Chondrocyte (in vitro differentiated cells): ENCODE data around the gene RNU2-1. TPM values are rescaled to one million over a fixed set of nuclear protein-coding genes. Genes with fewer than 3 reads are reported as not detected.
"Not testable (repeated sequence)": the region's sequence is repeated elsewhere in the genome, so short reads cannot be mapped to it uniquely, and the experiment has no call there.

Experiments
- DNase-seq: peaks from one replicate; pipeline ENCODE4 v3.0.0; 2021; ENCODE audit warnings: mixed read lengths, low spot score
- H3K27ac Mint-ChIP-seq: one replicate; pipeline ENCODE4 v1.8.0; 2021; ENCODE audit warnings: mild to moderate bottlenecking, moderate library complexity, mixed read lengths; ENCODE audit not compliant: unreplicated experiment
- H3K27me3 Mint-ChIP-seq: 2 replicates; pipeline ENCODE4 v1.8.0; 2021; ENCODE audit warnings: low read depth, mixed read lengths
- H3K36me3 Mint-ChIP-seq: 2 replicates; pipeline ENCODE4 v1.8.0; 2021; ENCODE audit warnings: low read depth, mixed read lengths
- H3K4me1 Mint-ChIP-seq: 2 replicates; pipeline ENCODE4 v1.8.0; 2021; ENCODE audit warnings: low read depth, mild to moderate bottlenecking, mixed read lengths
- H3K4me3 Mint-ChIP-seq: one replicate; pipeline ENCODE4 v1.8.0; 2021; ENCODE audit warnings: mild to moderate bottlenecking, moderate library complexity, mixed read lengths; ENCODE audit not compliant: unreplicated experiment
- H3K9me3 Mint-ChIP-seq: 2 replicates; pipeline ENCODE4 v1.8.0; 2021; ENCODE audit warnings: low read depth, mixed read lengths
- long read RNA-seq: library from polyadenylated mRNA; stranded (forward); transcript quantifications from one replicate; pipeline ENCODE4 v2.0.0, GENCODE V29; 2021
- total RNA-seq: library from RNA; stranded (reverse); gene quantifications from 3 replicates; pipeline ENCODE4 v1.2.1, GENCODE V29; 2021

RNU2-1 gene
- 2,934 to 3,390 TPM (median 3,124 TPM) in 3 replicates for total RNA-seq
- long read RNA-seq: 0 reads

DNA sequence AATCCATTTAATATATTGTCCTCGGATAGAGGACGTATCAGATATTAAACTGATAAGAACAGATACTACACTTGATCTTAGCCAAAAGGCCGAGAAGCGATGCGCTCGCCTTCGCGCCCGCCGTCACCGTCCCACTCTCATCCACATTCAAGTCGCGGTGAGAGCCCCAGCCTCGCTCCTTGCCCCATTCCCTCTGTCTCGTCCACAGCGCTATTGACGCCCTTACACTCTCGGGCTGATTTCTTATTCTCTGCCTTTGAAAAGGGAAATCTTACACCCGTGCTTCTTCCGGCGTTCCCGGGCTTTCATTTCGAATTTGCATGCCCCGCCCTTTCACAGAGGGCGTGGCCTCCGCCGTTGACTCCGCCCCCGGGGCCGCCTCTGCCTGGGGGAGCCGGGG lies at the start of gene RNU2-1:
Gene RNU2-1, minus strand, starts transcription at position 101 of the 400 bp plus-strand sequence.
- not testable (repeated sequence) for H3K9me3 Mint-ChIP-seq, H3K4me1 Mint-ChIP-seq, DNase-seq, H3K27me3 Mint-ChIP-seq, H3K36me3 Mint-ChIP-seq, H3K27ac Mint-ChIP-seq, H3K4me3 Mint-ChIP-seq

DNA sequence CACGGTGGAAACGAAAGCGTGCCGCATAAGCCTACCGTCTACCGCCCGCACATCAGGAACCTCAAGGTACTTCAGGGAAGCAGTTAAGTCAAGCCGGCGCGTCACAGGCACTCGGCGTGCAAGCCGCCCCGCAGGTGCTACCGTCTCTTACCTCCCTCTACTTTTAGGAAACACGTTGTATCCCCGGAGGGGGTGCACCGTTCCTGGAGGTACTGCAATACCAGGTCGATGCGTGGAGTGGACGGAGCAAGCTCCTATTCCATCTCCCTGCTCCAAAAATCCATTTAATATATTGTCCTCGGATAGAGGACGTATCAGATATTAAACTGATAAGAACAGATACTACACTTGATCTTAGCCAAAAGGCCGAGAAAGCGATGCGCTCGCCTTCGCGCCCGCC lies 39.1 kb upstream of the RNU2-1 start:
- H3K36me3 Mint-ChIP-seq, DNase-seq, H3K27ac Mint-ChIP-seq, H3K9me3 Mint-ChIP-seq, H3K4me3 Mint-ChIP-seq, H3K27me3 Mint-ChIP-seq, H3K4me1 Mint-ChIP-seq: not testable (repeated sequence)

DNA sequence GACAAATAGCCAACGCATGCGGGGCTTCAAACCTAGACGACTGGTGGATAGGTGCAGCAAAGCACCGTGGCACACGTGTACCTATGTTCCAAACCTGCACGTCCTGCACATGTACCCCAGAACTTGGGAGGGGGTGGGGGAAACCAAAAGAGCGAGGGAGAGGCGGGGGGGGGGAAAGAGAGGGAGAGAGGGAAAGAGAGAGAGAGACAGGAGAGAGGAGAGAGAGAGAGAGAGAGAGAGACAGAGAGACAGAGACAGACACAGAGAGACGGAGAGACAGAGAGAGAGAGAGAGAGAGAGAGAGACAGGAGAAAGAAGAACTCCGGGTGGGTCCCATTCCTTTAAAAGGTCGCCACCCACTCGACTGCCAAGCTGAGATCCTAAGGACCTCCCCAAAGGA lies 38.7 kb upstream of the RNU2-1 start:
- H3K4me3 Mint-ChIP-seq, H3K9me3 Mint-ChIP-seq, H3K4me1 Mint-ChIP-seq, H3K36me3 Mint-ChIP-seq, DNase-seq, H3K27me3 Mint-ChIP-seq: not testable (repeated sequence)
- peak overlapping the region; percentile 78 for H3K27ac Mint-ChIP-seq

DNA sequence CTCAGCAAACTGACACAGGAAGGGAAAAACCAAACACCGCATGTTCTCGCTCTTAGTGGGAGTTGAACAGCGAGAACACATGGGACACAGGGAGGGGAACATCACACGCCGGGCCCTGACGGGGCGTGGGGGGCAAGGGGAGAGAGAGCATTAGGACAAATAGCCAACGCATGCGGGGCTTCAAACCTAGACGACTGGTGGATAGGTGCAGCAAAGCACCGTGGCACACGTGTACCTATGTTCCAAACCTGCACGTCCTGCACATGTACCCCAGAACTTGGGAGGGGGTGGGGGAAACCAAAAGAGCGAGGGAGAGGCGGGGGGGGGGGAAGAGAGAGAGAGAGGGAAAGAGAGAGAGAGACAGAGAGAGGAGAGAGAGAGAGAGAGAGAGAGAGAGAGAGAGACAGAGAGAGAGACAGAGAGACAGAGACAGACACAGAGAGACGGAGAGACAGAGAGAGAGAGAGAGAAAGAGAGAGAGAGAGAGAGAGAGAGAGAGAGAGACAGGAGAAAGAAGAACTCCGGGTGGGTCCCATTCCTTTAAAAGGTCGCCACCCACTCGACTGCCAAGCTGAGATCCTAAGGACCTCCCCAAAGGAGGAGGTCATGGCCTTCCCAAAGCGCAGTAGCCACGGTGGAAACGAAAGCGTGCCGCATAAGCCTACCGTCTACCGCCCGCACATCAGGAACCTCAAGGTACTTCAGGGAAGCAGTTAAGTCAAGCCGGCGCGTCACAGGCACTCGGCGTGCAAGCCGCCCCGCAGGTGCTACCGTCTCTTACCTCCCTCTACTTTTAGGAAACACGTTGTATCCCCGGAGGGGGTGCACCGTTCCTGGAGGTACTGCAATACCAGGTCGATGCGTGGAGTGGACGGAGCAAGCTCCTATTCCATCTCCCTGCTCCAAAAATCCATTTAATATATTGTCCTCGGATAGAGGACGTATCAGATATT lies 37.1 kb upstream of the RNU2-1 start:
- not testable (repeated sequence) for H3K4me1 Mint-ChIP-seq, H3K9me3 Mint-ChIP-seq, H3K4me3 Mint-ChIP-seq, H3K27ac Mint-ChIP-seq, H3K36me3 Mint-ChIP-seq, DNase-seq, H3K27me3 Mint-ChIP-seq

DNA sequence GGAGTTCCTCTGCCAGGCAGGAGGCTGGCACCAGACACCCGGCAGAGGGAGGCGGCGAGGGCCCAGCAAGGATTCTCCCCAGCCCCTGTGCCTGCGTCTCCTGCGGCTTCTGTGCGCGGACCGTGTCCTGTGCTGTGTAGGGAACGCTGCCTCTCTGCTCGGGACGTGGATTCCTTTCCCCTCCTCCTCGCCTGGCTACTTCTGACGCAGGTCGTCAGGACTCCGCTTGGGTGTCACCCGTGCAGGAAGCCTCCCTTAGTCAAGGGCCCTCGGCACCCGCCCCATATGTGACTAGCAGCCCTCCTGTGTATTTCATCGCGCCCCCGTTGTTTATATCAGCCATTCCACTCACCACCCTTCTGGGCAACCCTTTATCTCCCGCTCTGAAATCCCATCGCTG lies 12.7 kb upstream of the RNU2-1 start:
- not testable (repeated sequence) for H3K4me1 Mint-ChIP-seq, H3K4me3 Mint-ChIP-seq, H3K36me3 Mint-ChIP-seq, H3K27ac Mint-ChIP-seq, H3K9me3 Mint-ChIP-seq, H3K27me3 Mint-ChIP-seq
- peak; percentile 97 for DNase-seq

DNA sequence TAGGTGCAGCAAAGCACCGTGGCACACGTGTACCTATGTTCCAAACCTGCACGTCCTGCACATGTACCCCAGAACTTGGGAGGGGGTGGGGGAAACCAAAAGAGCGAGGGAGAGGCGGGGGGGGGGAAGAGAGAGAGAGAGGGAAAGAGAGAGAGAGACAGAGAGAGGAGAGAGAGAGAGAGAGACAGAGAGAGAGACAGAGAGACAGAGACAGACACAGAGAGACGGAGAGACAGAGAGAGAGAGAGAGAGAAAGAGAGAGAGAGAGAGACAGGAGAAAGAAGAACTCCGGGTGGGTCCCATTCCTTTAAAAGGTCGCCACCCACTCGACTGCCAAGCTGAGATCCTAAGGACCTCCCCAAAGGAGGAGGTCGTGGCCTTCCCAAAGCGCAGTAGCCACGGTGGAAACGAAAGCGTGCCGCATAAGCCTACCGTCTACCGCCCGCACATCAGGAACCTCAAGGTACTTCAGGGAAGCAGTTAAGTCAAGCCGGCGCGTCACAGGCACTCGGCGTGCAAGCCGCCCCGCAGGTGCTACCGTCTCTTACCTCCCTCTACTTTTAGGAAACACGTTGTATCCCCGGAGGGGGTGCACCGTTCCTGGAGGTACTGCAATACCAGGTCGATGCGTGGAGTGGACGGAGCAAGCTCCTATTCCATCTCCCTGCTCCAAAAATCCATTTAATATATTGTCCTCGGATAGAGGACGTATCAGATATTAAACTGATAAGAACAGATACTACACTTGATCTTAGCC lies 7.0 kb upstream of the RNU2-1 start:
- H3K27me3 Mint-ChIP-seq, DNase-seq, H3K4me3 Mint-ChIP-seq, H3K36me3 Mint-ChIP-seq, H3K9me3 Mint-ChIP-seq, H3K27ac Mint-ChIP-seq, H3K4me1 Mint-ChIP-seq: not testable (repeated sequence)

DNA sequence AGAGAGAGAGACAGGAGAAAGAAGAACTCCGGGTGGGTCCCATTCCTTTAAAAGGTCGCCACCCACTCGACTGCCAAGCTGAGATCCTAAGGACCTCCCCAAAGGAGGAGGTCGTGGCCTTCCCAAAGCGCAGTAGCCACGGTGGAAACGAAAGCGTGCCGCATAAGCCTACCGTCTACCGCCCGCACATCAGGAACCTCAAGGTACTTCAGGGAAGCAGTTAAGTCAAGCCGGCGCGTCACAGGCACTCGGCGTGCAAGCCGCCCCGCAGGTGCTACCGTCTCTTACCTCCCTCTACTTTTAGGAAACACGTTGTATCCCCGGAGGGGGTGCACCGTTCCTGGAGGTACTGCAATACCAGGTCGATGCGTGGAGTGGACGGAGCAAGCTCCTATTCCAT lies 5.8 kb upstream of the RNU2-1 start:
- not testable (repeated sequence) for H3K27me3 Mint-ChIP-seq, H3K4me3 Mint-ChIP-seq, H3K4me1 Mint-ChIP-seq

DNA sequence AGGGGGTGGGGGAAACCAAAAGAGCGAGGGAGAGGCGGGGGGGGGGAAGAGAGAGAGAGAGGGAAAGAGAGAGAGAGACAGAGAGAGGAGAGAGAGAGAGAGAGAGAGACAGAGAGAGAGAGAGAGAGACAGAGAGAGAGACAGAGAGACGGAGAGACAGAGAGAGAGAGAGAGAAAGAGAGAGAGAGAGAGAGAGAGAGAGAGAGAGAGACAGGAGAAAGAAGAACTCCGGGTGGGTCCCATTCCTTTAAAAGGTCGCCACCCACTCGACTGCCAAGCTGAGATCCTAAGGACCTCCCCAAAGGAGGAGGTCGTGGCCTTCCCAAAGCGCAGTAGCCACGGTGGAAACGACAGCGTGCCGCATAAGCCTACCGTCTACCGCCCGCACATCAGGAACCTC lies 514 bp downstream of the RNU2-1 start:
- H3K4me3 Mint-ChIP-seq, H3K27ac Mint-ChIP-seq, DNase-seq, H3K9me3 Mint-ChIP-seq, H3K36me3 Mint-ChIP-seq, H3K27me3 Mint-ChIP-seq, H3K4me1 Mint-ChIP-seq: not testable (repeated sequence)

More for the DNA sequence above, 5.8 kb upstream of the RNU2-1 start:
- H3K9me3 Mint-ChIP-seq, H3K36me3 Mint-ChIP-seq, H3K27ac Mint-ChIP-seq, DNase-seq: not testable (repeated sequence)

DNA sequence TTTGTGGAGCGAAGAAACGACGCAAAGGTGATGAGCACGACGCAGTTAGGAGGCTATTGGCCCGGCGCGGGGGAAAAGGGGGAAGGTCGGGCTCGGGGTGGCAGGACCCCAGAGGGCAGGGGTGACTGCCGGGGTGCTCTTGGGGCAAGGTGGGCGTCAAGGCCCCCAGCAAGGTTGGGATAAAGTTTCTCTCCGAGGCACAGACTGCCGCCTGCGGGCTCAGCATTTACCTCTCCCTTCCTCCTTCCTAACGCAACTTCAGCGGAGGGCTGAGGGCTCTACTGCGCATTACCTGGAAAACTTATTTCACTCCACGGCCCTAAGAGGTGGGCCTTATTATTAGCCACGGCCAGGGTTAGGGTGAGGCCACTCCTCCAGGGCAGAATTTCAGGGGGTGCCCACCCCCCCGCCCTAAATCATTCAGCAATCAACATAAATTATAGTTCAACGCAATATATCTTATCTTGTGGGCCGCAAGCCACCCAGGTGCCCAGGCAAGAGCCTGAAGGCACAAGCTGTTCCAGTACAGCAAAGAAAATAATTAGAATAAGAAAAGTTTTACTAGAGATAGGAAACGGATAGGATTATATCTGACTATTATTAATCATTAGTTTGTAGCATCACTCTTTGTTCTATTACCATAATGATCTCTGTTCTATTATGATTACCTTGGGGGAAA lies 1.6 kb downstream of the RNU2-1 start:
- peak; percentile 100 for DNase-seq
- H3K27ac Mint-ChIP-seq, H3K4me3 Mint-ChIP-seq, H3K4me1 Mint-ChIP-seq, H3K36me3 Mint-ChIP-seq, H3K9me3 Mint-ChIP-seq, H3K27me3 Mint-ChIP-seq: not testable (repeated sequence)

DNA sequence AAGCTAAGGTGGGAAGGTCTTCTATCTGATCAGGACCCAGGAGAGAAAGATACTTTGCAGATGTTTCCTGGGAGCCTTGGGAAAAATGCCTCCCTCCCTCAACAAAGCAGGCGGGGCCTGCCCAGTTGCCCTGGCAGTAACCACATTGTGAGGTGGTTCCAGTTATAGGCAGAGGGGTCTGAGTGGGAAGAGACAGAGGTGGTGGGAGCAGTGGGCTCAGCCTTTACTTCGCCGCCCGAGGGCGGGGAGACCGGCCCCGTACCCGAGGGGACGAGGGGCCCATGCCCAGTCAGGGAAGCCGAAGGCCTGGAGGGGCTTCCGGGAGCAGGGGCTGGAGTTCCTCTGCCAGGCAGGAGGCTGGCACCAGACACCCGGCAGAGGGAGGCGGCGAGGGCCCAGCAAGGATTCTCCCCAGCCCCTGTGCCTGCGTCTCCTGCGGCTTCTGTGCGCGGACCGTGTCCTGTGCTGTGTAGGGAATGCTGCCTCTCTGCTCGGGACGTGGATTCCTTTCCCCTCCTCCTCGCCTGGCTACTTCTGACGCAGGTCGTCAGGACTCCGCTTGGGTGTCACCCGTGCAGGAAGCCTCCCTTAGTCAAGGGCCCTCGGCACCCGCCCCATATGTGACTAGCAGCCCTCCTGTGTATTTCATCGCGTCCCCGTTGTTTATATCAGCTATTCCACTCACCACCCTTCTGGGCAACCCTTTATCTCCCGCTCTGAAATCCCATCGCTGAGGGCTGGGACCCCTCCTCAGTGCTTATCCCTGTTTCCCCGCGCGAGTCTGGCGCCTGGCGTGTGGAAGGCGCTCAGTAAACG lies 2.4 kb downstream of the RNU2-1 start:
- not testable (repeated sequence) for H3K4me3 Mint-ChIP-seq, H3K27ac Mint-ChIP-seq

DNA sequence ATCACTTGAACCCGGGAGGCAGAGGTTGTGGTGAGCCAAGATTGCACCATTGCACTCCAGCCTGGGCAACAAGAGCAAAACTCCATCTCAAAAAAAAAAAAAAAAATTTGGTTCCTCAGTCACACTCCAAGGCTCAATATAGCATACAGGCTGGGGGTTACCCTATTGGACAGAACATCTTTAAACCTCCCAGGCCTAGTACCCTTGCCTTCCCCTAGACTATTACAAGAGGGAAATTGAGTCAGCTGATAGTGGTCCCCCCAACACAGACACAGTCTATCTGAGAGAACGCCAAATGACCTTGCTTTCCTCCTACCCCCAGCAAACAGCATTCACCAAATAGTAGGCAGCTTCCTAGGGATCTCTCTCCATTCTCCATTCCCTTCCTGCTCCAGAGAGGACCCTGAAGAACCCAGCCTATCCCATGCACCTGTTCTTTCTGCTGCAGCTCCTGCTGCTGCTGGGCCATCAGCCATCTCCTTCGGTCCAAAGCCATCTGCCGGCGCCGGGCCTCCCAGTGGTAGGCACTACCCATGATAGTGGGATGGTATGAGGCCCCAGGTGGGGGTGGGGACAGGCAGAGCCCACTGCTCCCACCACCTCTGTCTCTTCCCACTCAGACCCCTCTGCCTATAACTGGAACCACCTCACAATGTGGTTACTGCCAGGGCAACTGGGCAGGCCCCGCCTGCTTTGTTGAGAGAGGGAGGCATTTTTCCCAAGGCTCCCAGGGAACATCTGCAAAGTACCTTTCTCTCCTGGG lies 5.6 kb downstream of the RNU2-1 start, which contains the start of gene CCDC200:
Gene CCDC200, minus strand, starts transcription at position 604 of the 763 bp plus-strand sequence. Its CDS starts 69 bp downstream, at position 535.
- not testable (repeated sequence) for H3K27me3 Mint-ChIP-seq

More for the DNA sequence above, 2.4 kb downstream of the RNU2-1 start:
- peak; percentile 33 for DNase-seq
- H3K36me3 Mint-ChIP-seq, H3K9me3 Mint-ChIP-seq, H3K27me3 Mint-ChIP-seq, H3K4me1 Mint-ChIP-seq: not testable (repeated sequence)

More for the DNA sequence above, 5.6 kb downstream of the RNU2-1 start, which contains the start of gene CCDC200:
- not testable (repeated sequence) for H3K27ac Mint-ChIP-seq, DNase-seq, H3K36me3 Mint-ChIP-seq, H3K4me3 Mint-ChIP-seq, H3K4me1 Mint-ChIP-seq, H3K9me3 Mint-ChIP-seq
